ENCODE results near the gene MED23.

- no peak for TF ChIP-seq HMGXB4 (CRISPR knock-in tag; IDR thresholded peaks at IDR 0.05)
- no peak for TF ChIP-seq GATA2 (CRISPR knock-in tag; IDR thresholded peaks at IDR 0.05)
- no peak for TF ChIP-seq ZFP91 (CRISPR knock-in tag; IDR thresholded peaks at IDR 0.05)
- TF ChIP-seq VEZF1 (CRISPR knock-in tag; IDR thresholded peaks at IDR 0.05): no peak
- TF ChIP-seq NELFE (IDR thresholded peaks at IDR 0.05; ENCODE audit: insufficient read depth, insufficient read length): no peak
- TF ChIP-seq SP1 (CRISPR knock-in tag; IDR thresholded peaks at IDR 0.05): no peak
Measured at GRCh38 chr6:131523988-131524673, 103.9 kb downstream of the MED23 start.
